K562 (cell line): ENCODE data around the gene ZNF598. TPM values are rescaled to one million over a fixed set of nuclear protein-coding genes. Genes with fewer than 3 reads are reported as not detected.

Source experiments
- BRCA1 ChIP-seq, 2 experiments: fragments of 450-650 bp in 1 of 2; sonication (generic) in 1 of 2; formaldehyde crosslinking in 1 of 2; IDR thresholded peaks; 2 replicates each; pipeline versions ENCODE4 v1.5.0 to v1.6.1; 2017 to 2020; ENCODE audit warnings: mild to moderate bottlenecking in 1 of 2, missing genetic modification reagents in 1 of 2
- CBFB ChIP-seq: sonication (generic); formaldehyde crosslinking; IDR thresholded peaks from 2 replicates; pipeline ENCODE4 v1.4.0; 2020; ENCODE audit warnings: mild to moderate bottlenecking, missing genetic modification reagents
- CBX1 ChIP-seq: sonication (generic); IDR thresholded peaks from 2 replicates; pipeline ENCODE4 v1.6.1; 2016; ENCODE audit warnings: antibody characterized with exemption, low read depth, mild to moderate bottlenecking
- CEBPZ ChIP-seq: fragments of 150-350 bp; IDR thresholded peaks from 2 replicates; pipeline ENCODE4 v1.6.1; 2014; ENCODE audit warnings: low read depth, mild to moderate bottlenecking, low read length, borderline replicate concordance
- CTCFL ChIP-seq: IDR thresholded peaks from 2 replicates; pipeline ENCODE4 v1.6.1; 2011; ENCODE audit warnings: borderline replicate concordance, low read depth, mild to moderate bottlenecking, moderate library complexity, low read length; ENCODE audit not compliant: insufficient read depth, poor library complexity, severe bottlenecking
- GATA2 ChIP-seq: sonication (generic); formaldehyde crosslinking; IDR thresholded peaks from 2 replicates; pipeline ENCODE4 v1.4.0; 2020; ENCODE audit warnings: mild to moderate bottlenecking, missing genetic modification reagents
- ILK ChIP-seq: fragments of 450-650 bp; IDR thresholded peaks from 2 replicates; pipeline ENCODE4 v1.6.1; 2016; ENCODE audit warnings: missing genetic modification characterization, low read depth, mild to moderate bottlenecking, missing compliant biosample characterization, moderate library complexity, borderline replicate concordance
- KLF13 ChIP-seq: fragments of 450-650 bp; IDR thresholded peaks from 2 replicates; pipeline ENCODE4 v1.6.1; 2016; ENCODE audit warnings: missing genetic modification characterization, low read depth, mild to moderate bottlenecking, missing compliant biosample characterization, moderate library complexity, borderline replicate concordance
- NONO ChIP-seq, 2 experiments: fragments of 200-400 bp in 1 of 2; fragments of 450-650 bp in 1 of 2; formaldehyde crosslinking in 1 of 2; IDR thresholded peaks; 2 replicates each; pipeline ENCODE4 v1.6.1; 2017; ENCODE audit warnings: low read depth in 2 of 2, mild to moderate bottlenecking in 2 of 2, moderate library complexity in 2 of 2, low read length in 1 of 2
- NR2F6 ChIP-seq: fragments of 450-650 bp; formaldehyde crosslinking; IDR thresholded peaks from 2 replicates; pipeline ENCODE4 v1.4.0; 2020; ENCODE audit warnings: mild to moderate bottlenecking
- PML ChIP-seq: IDR thresholded peaks from 2 replicates; pipeline ENCODE4 v1.6.1; 2012; ENCODE audit warnings: low read length, inconsistent platforms
- POU5F1 ChIP-seq: fragments of 150-350 bp; IDR thresholded peaks from 2 replicates; pipeline ENCODE4 v1.6.1; 2014; ENCODE audit warnings: borderline replicate concordance, low read length, low read depth, mild to moderate bottlenecking; ENCODE audit not compliant: partially characterized antibody
- RBM25 ChIP-seq: fragments of 200-400 bp; formaldehyde crosslinking; IDR thresholded peaks from 2 replicates; pipeline ENCODE4 v1.6.1; 2018; ENCODE audit warnings: low read length, low read depth, moderate library complexity; ENCODE audit not compliant: severe bottlenecking
- RHOXF2B ChIP-seq: fragments of 250-450 bp; sonication (Bioruptor Pico); conservative IDR thresholded peaks from 2 replicates; pipeline ENCODE4 v1.5.1; 2021
- SMC3 ChIP-seq: conservative IDR thresholded peaks from 2 replicates; pipeline ENCODE4 v1.6.1; 2011; ENCODE audit warnings: low read depth, low read length, improper control_type of control experiment; ENCODE audit not compliant: insufficient read depth
- TBP ChIP-seq: optimal IDR thresholded peaks from 2 replicates; pipeline ENCODE3; 2011; ENCODE audit warnings: low read depth, low read length, improper control_type of control experiment
- UBTF ChIP-seq, 2 experiments: IDR thresholded peaks; 2 replicates each; pipeline ENCODE4 v1.6.1; 2012; ENCODE audit warnings: improper control_type of control experiment in 2 of 2, low read depth in 2 of 2, low read length in 2 of 2, borderline replicate concordance in 1 of 2
- ZFP1 ChIP-seq: fragments of 450-650 bp; formaldehyde crosslinking; IDR thresholded peaks from 2 replicates; pipeline ENCODE4 v1.4.0; 2020; ENCODE audit warnings: mild to moderate bottlenecking, mixed read lengths
- ZNF507 ChIP-seq: conservative IDR thresholded peaks from 2 replicates; pipeline ENCODE4 v1.6.1; 2017; ENCODE audit warnings: missing genetic modification characterization, missing compliant biosample characterization
- polyA plus RNA-seq, 8 experiments: library from polyadenylated mRNA; depleted of rRNA in 4 of 8; stranded (reverse) in 5 of 8; unstranded in 3 of 8; fragments of >200 nt; fragmentation: Nextera tagmentation in 2 of 8; fragmentation: Illumina TruSeq in 1 of 8; extraction: Ambion mirVana in 2 of 8; extraction: Trizol in 1 of 8; gene quantifications; 2 replicates each; pipeline versions ENCODE4 v1.2.1 to v1.2.3, GENCODE V29; 2011 to 2014; ENCODE audit warnings: inconsistent platforms in 1 of 8, missing spikeins in 1 of 8
- total RNA-seq, 7 experiments: library from RNA; depleted of rRNA in 6 of 7; stranded (reverse); fragments of >200 nt in 6 of 7; fragmentation: Illumina TruSeq in 2 of 7; extraction: Trizol in 2 of 7; gene quantifications; 2 replicates each; pipeline versions ENCODE4 v1.2.1 to v1.2.3, GENCODE V29; 2011 to 2021; ENCODE audit warnings: low replicate concordance in 1 of 7

The ZNF598 gene
- total and polyA plus RNA-seq, 9 of the 15 experiments (the other 6 are each of a cell fraction or from before 2014, with no cell fraction given) = 0.11 to 115 (median 29.6) TPM

- TF ChIP-seq KLF13 (tag) = no peak
- peak; percentile 70 for TF ChIP-seq CTCFL
- peak; percentile 100 for TF ChIP-seq NR2F6 (CRISPR knock-in tag)
- peak; percentile 91 for TF ChIP-seq NONO (IDR thresholded peaks at IDR 0.05; ENCODE audit: low read depth in 2 of 2, low read length in 1 of 2)
- no peak for TF ChIP-seq GATA2
- TF ChIP-seq ZNF507 (tag) = no peak
- no peak for TF ChIP-seq POU5F1
- TF ChIP-seq BRCA1 (IDR thresholded peaks at IDR 0.05) = no peak
- no peak for TF ChIP-seq BRCA1 (CRISPR knock-in tag; IDR thresholded peaks at IDR 0.05)
- peak; percentile 57; the same call in 1 of the 2 replicates for TF ChIP-seq PML
- peak; percentile 72 for TF ChIP-seq TBP
- peak; percentile 93 for TF ChIP-seq CBFB (CRISPR knock-in tag)
- no peak for TF ChIP-seq RHOXF2B (CRISPR knock-in tag)
- TF ChIP-seq CEBPZ = no peak
- TF ChIP-seq ILK (tag) = no peak
- TF ChIP-seq SMC3 = no peak
- TF ChIP-seq ZFP1 (CRISPR knock-in tag) = no peak
- peak; percentile 40; the same call in 1 of the 2 replicates for TF ChIP-seq CBX1
- peak; percentile 100 for TF ChIP-seq RBM25
- 0 out of 4 replicates have a peak, but pooled peaks of 1 of the 2 experiments have one; percentile 25 for TF ChIP-seq UBTF (IDR thresholded peaks at IDR 0.05; ENCODE audit: borderline replicate concordance in 1 of 2, low read depth in 2 of 2, low read length in 2 of 2)
Observed at GRCh38 chr16:1983544-1984346, 25.9 kb downstream of the ZNF598 start, which contains the start of gene GFER (continued).
